ENCODE results near the gene ZSCAN30. TPM values are rescaled to one million over a fixed set of nuclear protein-coding genes. Genes with fewer than 3 reads are reported as not detected.

The ZSCAN30 gene
- total RNA-seq, 1 donor from 2014 or later, result 18.9 TPM

- Histone ChIP-seq H3K4me3 (no peak overlapping the region), H3K9me3 (no peaks in the 10 kb centered on the region), H3K36me3 (peaks cover 51% of the 10 kb centered on the region), H3K4me1 (no peaks in the 10 kb centered on the region), H3K27ac (no peak overlapping the region), H3K27me3 (no peaks in the 10 kb centered on the region)
- TF ChIP-seq CTCF (IDR thresholded peaks at IDR 0.05), result no peak
- ATAC-seq (peak; percentile 20), DNase-seq (no peak)
- intact Hi-C loops (cut with DNase I), result no loop called here
Measured at GRCh38 chr18:35331367-35332087, 41.5 kb upstream of the ZSCAN30 start.

GRCh38 chr18:35328868-35329267, 38.8 kb upstream of the ZSCAN30 start:
- intact Hi-C loops (cut with DNase I), result no loop called here
- no peak for TF ChIP-seq CTCF (IDR thresholded peaks at IDR 0.05)

GRCh38 chr18:35326695-35327387, 36.8 kb upstream of the ZSCAN30 start:
- H3K27me3 ChIP-seq, result no peaks in the 10 kb centered on the region
- H3K4me3 ChIP-seq, result no peak overlapping the region
- peaks cover 4% of the 10 kb centered on the region for H3K36me3 ChIP-seq
- intact Hi-C loops (cut with DNase I), result no loop called here
- H3K4me1 ChIP-seq, result no peaks in the 10 kb centered on the region
- ATAC-seq (no peak), DNase-seq (no peak)
- no peak overlapping the region for H3K27ac ChIP-seq
- H3K9me3 ChIP-seq, result no peaks in the 10 kb centered on the region
- TF ChIP-seq CTCF (IDR thresholded peaks at IDR 0.05), result no peak

More at GRCh38 chr18:35328868-35329267, 38.8 kb upstream of the ZSCAN30 start:
- H3K36me3 ChIP-seq, result peaks cover 24% of the 10 kb centered on the region
- ATAC-seq (no peak), DNase-seq (no peak)
- no peak overlapping the region for H3K4me3 ChIP-seq
- no peaks in the 10 kb centered on the region for H3K27me3 ChIP-seq
- no peaks in the 10 kb centered on the region for H3K4me1 ChIP-seq
- H3K27ac ChIP-seq, result no peak overlapping the region
- no peaks in the 10 kb centered on the region for H3K9me3 ChIP-seq

- no peak for DNase-seq
- no peak overlapping the region for H3K27ac ChIP-seq
- intact Hi-C loops (cut with DNase I), result no loop called here
- no peak for TF ChIP-seq CTCF (IDR thresholded peaks at IDR 0.05)
- no peaks in the 10 kb centered on the region for H3K36me3 ChIP-seq
- H3K9me3 ChIP-seq, result no peaks in the 10 kb centered on the region
- ATAC-seq, result no peak
- no peaks in the 10 kb centered on the region for H3K27me3 ChIP-seq
- no peaks in the 10 kb centered on the region for H3K4me1 ChIP-seq
- H3K4me3 ChIP-seq, result no peak overlapping the region
Measured at GRCh38 chr18:35324926-35325655, 35.1 kb upstream of the ZSCAN30 start.

GRCh38 chr18:35322486-35323458, 32.7 kb upstream of the ZSCAN30 start:
- Histone ChIP-seq H3K4me1 (no peaks in the 10 kb centered on the region), H3K36me3 (no peaks in the 10 kb centered on the region), H3K4me3 (no peak overlapping the region), H3K9me3 (no peaks in the 10 kb centered on the region), H3K27ac (no peak overlapping the region), H3K27me3 (no peaks in the 10 kb centered on the region)
- DNase-seq (no peak), ATAC-seq (no peak)
- intact Hi-C loops (cut with DNase I), result no loop called here
- TF ChIP-seq CTCF (IDR thresholded peaks at IDR 0.05), result no peak
